ENCODE results near the gene MROH2A.
A peak's percentile ranks its signal among the peaks of the same experiment; 100 is the strongest.

The MROH2A gene

GRCh38 chr2:233867993-233868532 lies 89.9 kb downstream of the MROH2A start, which contains the start of gene MSL3B:
TSS of gene MSL3B (minus strand) at chr2:233868386.
- peak; percentile 58; the same call in 1 of the 2 replicates for TF ChIP-seq MAX (IDR thresholded peaks at IDR 0.05)
- TF ChIP-seq, protein P1, sequence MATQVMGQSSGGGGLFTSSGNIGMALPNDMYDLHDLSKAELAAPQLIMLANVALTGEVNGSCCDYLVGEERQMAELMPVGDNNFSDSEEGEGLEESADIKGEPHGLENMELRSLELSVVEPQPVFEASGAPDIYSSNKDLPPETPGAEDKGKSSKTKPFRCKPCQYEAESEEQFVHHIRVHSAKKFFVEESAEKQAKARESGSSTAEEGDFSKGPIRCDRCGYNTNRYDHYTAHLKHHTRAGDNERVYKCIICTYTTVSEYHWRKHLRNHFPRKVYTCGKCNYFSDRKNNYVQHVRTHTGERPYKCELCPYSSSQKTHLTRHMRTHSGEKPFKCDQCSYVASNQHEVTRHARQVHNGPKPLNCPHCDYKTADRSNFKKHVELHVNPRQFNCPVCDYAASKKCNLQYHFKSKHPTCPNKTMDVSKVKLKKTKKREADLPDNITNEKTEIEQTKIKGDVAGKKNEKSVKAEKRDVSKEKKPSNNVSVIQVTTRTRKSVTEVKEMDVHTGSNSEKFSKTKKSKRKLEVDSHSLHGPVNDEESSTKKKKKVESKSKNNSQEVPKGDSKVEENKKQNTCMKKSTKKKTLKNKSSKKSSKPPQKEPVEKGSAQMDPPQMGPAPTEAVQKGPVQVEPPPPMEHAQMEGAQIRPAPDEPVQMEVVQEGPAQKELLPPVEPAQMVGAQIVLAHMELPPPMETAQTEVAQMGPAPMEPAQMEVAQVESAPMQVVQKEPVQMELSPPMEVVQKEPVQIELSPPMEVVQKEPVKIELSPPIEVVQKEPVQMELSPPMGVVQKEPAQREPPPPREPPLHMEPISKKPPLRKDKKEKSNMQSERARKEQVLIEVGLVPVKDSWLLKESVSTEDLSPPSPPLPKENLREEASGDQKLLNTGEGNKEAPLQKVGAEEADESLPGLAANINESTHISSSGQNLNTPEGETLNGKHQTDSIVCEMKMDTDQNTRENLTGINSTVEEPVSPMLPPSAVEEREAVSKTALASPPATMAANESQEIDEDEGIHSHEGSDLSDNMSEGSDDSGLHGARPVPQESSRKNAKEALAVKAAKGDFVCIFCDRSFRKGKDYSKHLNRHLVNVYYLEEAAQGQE (IDR thresholded peaks at IDR 0.05; ENCODE audit: low read depth): no peak

GRCh38 chr2:233871432-233871831 lies 93.3 kb downstream of the MROH2A start:
- TF ChIP-seq TAF1 (IDR thresholded peaks at IDR 0.05; ENCODE audit: low read depth): no peak
- no peak for TF ChIP-seq YY1 (IDR thresholded peaks at IDR 0.05; ENCODE audit: low read depth)
- TF ChIP-seq RAD21 (IDR thresholded peaks at IDR 0.05; ENCODE audit: low read depth): no peak
- TF ChIP-seq EP300 (IDR thresholded peaks at IDR 0.05; ENCODE audit: borderline replicate concordance): no peak
- TF ChIP-seq, protein P1 (IDR thresholded peaks at IDR 0.05; ENCODE audit: low read depth): no peak
- TF ChIP-seq NFIC (IDR thresholded peaks at IDR 0.05): no peak
- no peak for TF ChIP-seq EGR1 (IDR thresholded peaks at IDR 0.05)
- no peak for TF ChIP-seq CREB1 (IDR thresholded peaks at IDR 0.05; ENCODE audit: low read depth)
- no peak for TF ChIP-seq USF1 (IDR thresholded peaks at IDR 0.05)
- no peak for TF ChIP-seq FOXM1 (IDR thresholded peaks at IDR 0.05; ENCODE audit: borderline replicate concordance, low read depth)
- TF ChIP-seq TCF12 (IDR thresholded peaks at IDR 0.05; ENCODE audit: low read depth): no peak
- no peak for TF ChIP-seq TEAD4 (IDR thresholded peaks at IDR 0.05)
- no peak for TF ChIP-seq CEBPB (IDR thresholded peaks at IDR 0.05)

GRCh38 chr2:233882353-233882752 lies 104.2 kb downstream of the MROH2A start:
- TF ChIP-seq ZBTB7A (IDR thresholded peaks at IDR 0.05; ENCODE audit: low read depth) (no peak), EP300 (IDR thresholded peaks at IDR 0.05; ENCODE audit: borderline replicate concordance) (no peak), CREB1 (IDR thresholded peaks at IDR 0.05; ENCODE audit: low read depth) (no peak), USF1 (IDR thresholded peaks at IDR 0.05) (no peak), RAD21 (IDR thresholded peaks at IDR 0.05; ENCODE audit: low read depth) (no peak), YY1 (IDR thresholded peaks at IDR 0.05; ENCODE audit: low read depth) (no peak), TCF12 (IDR thresholded peaks at IDR 0.05; ENCODE audit: low read depth) (no peak), NFIC (IDR thresholded peaks at IDR 0.05) (no peak), EGR1 (IDR thresholded peaks at IDR 0.05) (no peak), CEBPB (IDR thresholded peaks at IDR 0.05) (no peak), MAX (IDR thresholded peaks at IDR 0.05) (no peak), FOXM1 (IDR thresholded peaks at IDR 0.05; ENCODE audit: borderline replicate concordance, low read depth) (no peak), TEAD4 (IDR thresholded peaks at IDR 0.05) (no peak), TAF1 (IDR thresholded peaks at IDR 0.05; ENCODE audit: low read depth) (no peak)
- TF ChIP-seq, protein P1 (IDR thresholded peaks at IDR 0.05; ENCODE audit: low read depth): no peak

All from Ishikawa (cell line).